GM19025 (cell line): ENCODE measurements around the gene PARP6.

Experiments used
- ATAC-seq: cut with Tn5 transposase; IDR thresholded peaks from one replicate; pipeline ENCODE4 v1.9.1; 2021; ENCODE audit warnings: mild to moderate bottlenecking, low read depth, moderate library complexity; ENCODE audit not compliant: unreplicated experiment

PARP6 gene

GRCh38 chr15:72201391-72201921 is 70.9 kb downstream of the PARP6 start:
- no peak for ATAC-seq

GRCh38 chr15:72200395-72201237 is 71.7 kb downstream of the PARP6 start:
- ATAC-seq = no peak

GRCh38 chr15:72199721-72200212 is 72.6 kb downstream of the PARP6 start:
- no peak for ATAC-seq

GRCh38 chr15:72199205-72199515 is 73.2 kb downstream of the PARP6 start:
- no peak for ATAC-seq

GRCh38 chr15:72198356-72199204 is 73.8 kb downstream of the PARP6 start:
- no peak for ATAC-seq

- ATAC-seq = peak; percentile 45
Observed at GRCh38 chr15:72197460-72198355, 74.6 kb downstream of the PARP6 start, which contains the start of gene GRAMD2A. GRAMD2A (minus strand) TSS chr15:72197787.

GRCh38 chr15:72197041-72197459 is 75.3 kb downstream of the PARP6 start:
- ATAC-seq = no peak

- no peak for ATAC-seq
Observed at GRCh38 chr15:72196409-72197040, 75.8 kb downstream of the PARP6 start.

GRCh38 chr15:72195101-72195511 is 77.2 kb downstream of the PARP6 start:
- ATAC-seq = no peak

GRCh38 chr15:72193836-72194396 is 78.4 kb downstream of the PARP6 start:
- ATAC-seq = no peak

GRCh38 chr15:72192416-72192815 is 79.9 kb downstream of the PARP6 start:
- no peak for ATAC-seq
